Measurements from ENCODE around the gene RASGEF1C. TPM values are rescaled to one million over a fixed set of nuclear protein-coding genes. Genes with fewer than 3 reads are reported as not detected.

The RASGEF1C gene
- total and polyA plus RNA-seq, 10 of the 15 experiments (the other 5 are each of a cell fraction or from before 2014, with no cell fraction given), result not detected

- Histone ChIP-seq H4K20me1 (ENCODE audit: control insufficient read depth, insufficient read depth) (no peaks in the 10 kb centered on the region), H3K9me3 (replicated peaks; ENCODE audit: control insufficient read depth, insufficient read depth, low read length) (peaks cover 4% of the 10 kb centered on the region; the same call in 2 of the 3 replicates), H3K4me3 (peak overlapping the region; percentile 43; the same call in 1 of the 2 replicates), H3K9ac (ENCODE audit: control insufficient read depth, insufficient read depth, low read length) (0 out of 2 replicates have a peak overlapping the region, but pooled peaks have one; percentile 2), H3K27me3 (replicated peaks in 1 of 2; ENCODE audit: control insufficient read depth in 2 of 2, insufficient read depth in 2 of 2, low read length in 1 of 2) (peaks cover 4 to 7% of the 10 kb centered on the region in 2 experiments; a peak in 3 of 4 replicates), H3K79me2 (ENCODE audit: control insufficient read depth, insufficient read depth, low read length) (no peaks in the 10 kb centered on the region; the same call in 1 of the 2 replicates), H3K27ac (ENCODE audit: control insufficient read depth, insufficient read depth) (no peak overlapping the region), H2AFZ (ENCODE audit: control insufficient read depth, low read depth, low read length) (peak overlapping the region; percentile 31), H3K4me2 (ENCODE audit: control insufficient read depth, insufficient read depth) (peak overlapping the region; percentile 39; the same call in 1 of the 2 replicates), H3K36me3 (ENCODE audit: control insufficient read depth in 2 of 2, insufficient read depth in 2 of 2, low read length in 1 of 2) (no peaks in the 10 kb centered on the region), H3K4me1 (ENCODE audit: control insufficient read depth, insufficient read depth, low read length) (no peaks in the 10 kb centered on the region)
- no peak for DNase-seq (ENCODE audit: low read depth, low spot score)
- SMC1A ChIA-PET (ENCODE audit: uncharacterized antibody, unreplicated experiment), result no interaction called here
- FAIRE-seq, result no peak
- 13% methylated on average over 46 of the region's 48 CpGs for WGBS (ENCODE audit: insufficient coverage, insufficient replicate concordance, low lambda C conversion rate, missing lambda C conversion rate)
- CTCF ChIA-PET, result no interaction called here
- RAD21 ChIA-PET (ENCODE audit: unreplicated experiment), result no interaction called here
- TF ChIP-seq SMAD5 (IDR thresholded peaks at IDR 0.05; ENCODE audit: low read depth) (no peak), EZH2 (IDR thresholded peaks at IDR 0.05; ENCODE audit: borderline replicate concordance, control insufficient read depth, low read depth, low read length) (0 out of 2 replicates have a peak, but pooled peaks have one; percentile 35)
- POLR2A ChIA-PET, result no interaction called here
- BruUV-seq (replicated peaks), result no TSS peak
- intact Hi-C loops (cut with micrococcal nuclease; ENCODE audit: unreplicated experiment) (no loop called here), in situ Hi-C loops (cut with MboI) (no loop called here)
- ATAC-seq, result peak; percentile 40
These were observed 138.1 kb downstream of the RASGEF1C start for GRCh38 chr5:180070756-180071530.

- Histone ChIP-seq H3K36me3 (ENCODE audit: control insufficient read depth in 2 of 2, insufficient read depth in 2 of 2, low read length in 1 of 2) (no peaks in the 10 kb centered on the region), H3K27ac (ENCODE audit: control insufficient read depth, insufficient read depth) (no peak overlapping the region), H3K4me3 (peak overlapping the region; percentile 43; the same call in 1 of the 2 replicates), H3K4me2 (ENCODE audit: control insufficient read depth, insufficient read depth) (peak overlapping the region; percentile 51; the same call in 1 of the 2 replicates), H4K20me1 (ENCODE audit: control insufficient read depth, insufficient read depth) (no peaks in the 10 kb centered on the region), H3K27me3 (replicated peaks in 1 of 2; ENCODE audit: control insufficient read depth in 2 of 2, insufficient read depth in 2 of 2, low read length in 1 of 2) (peaks cover 4 to 7% of the 10 kb centered on the region in 2 experiments; a peak in 3 of 4 replicates), H2AFZ (ENCODE audit: control insufficient read depth, low read depth, low read length) (no peak overlapping the region), H3K79me2 (ENCODE audit: control insufficient read depth, insufficient read depth, low read length) (no peaks in the 10 kb centered on the region; the same call in 1 of the 2 replicates), H3K4me1 (ENCODE audit: control insufficient read depth, insufficient read depth, low read length) (no peaks in the 10 kb centered on the region), H3K9ac (ENCODE audit: control insufficient read depth, insufficient read depth, low read length) (no peak overlapping the region), H3K9me3 (replicated peaks; ENCODE audit: control insufficient read depth, insufficient read depth, low read length) (peaks cover 4% of the 10 kb centered on the region; the same call in 2 of the 3 replicates)
- ChIA-PET CTCF (no interaction called here), RAD21 (ENCODE audit: unreplicated experiment) (no interaction called here), SMC1A (ENCODE audit: uncharacterized antibody, unreplicated experiment) (no interaction called here), POLR2A (no interaction called here)
- WGBS (ENCODE audit: insufficient coverage, insufficient replicate concordance, low lambda C conversion rate, missing lambda C conversion rate), result 33% methylated on average over 9 of the region's 9 CpGs
- peak; percentile 33 for ATAC-seq
- FAIRE-seq, result peak; percentile 47
- intact Hi-C loops (cut with micrococcal nuclease; ENCODE audit: unreplicated experiment) (no loop called here), in situ Hi-C loops (cut with MboI) (no loop called here)
- no TSS peak for BruUV-seq (replicated peaks)
- DNase-seq (ENCODE audit: low read depth, low spot score), result no peak
- TF ChIP-seq MEF2B (IDR thresholded peaks at IDR 0.05; ENCODE audit: partially characterized antibody, poor library complexity, severe bottlenecking), result no peak
- peak; percentile 46; the same call in 1 of the 2 replicates for TF ChIP-seq SPI1 (IDR thresholded peaks at IDR 0.05; ENCODE audit: borderline replicate concordance, insufficient read depth, low read depth, low read length)
- TF ChIP-seq ZBED1 (IDR thresholded peaks at IDR 0.05; ENCODE audit: borderline replicate concordance), result no peak
- no peak for TF ChIP-seq TARDBP (IDR thresholded peaks at IDR 0.05; ENCODE audit: borderline replicate concordance)
- TF ChIP-seq CHD1 (IDR thresholded peaks at IDR 0.05; ENCODE audit: low read depth, low read length), result no peak
- TF ChIP-seq ZBTB33 (IDR thresholded peaks at IDR 0.05), result no peak
- TF ChIP-seq FOXK2 (IDR thresholded peaks at IDR 0.05), result no peak
- no peak for TF ChIP-seq SUZ12 (IDR thresholded peaks at IDR 0.05; ENCODE audit: unreplicated experiment)
- no peak for TF ChIP-seq CBX5 (IDR thresholded peaks at IDR 0.05; ENCODE audit: low read depth)
- TF ChIP-seq CHD4 (IDR thresholded peaks at IDR 0.05), result no peak
- TF ChIP-seq EP300 (IDR thresholded peaks at IDR 0.05; ENCODE audit: borderline replicate concordance in 1 of 2, control insufficient read depth in 1 of 2, low read depth in 2 of 2, low read length in 2 of 2), result no peak
- TF ChIP-seq NBN (IDR thresholded peaks at IDR 0.05), result no peak
- no peak for TF ChIP-seq SIX5 (IDR thresholded peaks at IDR 0.05; ENCODE audit: low read depth, low read length, severe bottlenecking)
These were observed 139.3 kb downstream of the RASGEF1C start for GRCh38 chr5:180069589-180070247.

Data from GM12878 (cell line).